ENCODE results near the gene TSPEAR. TPM values are rescaled to one million over a fixed set of nuclear protein-coding genes. Genes with fewer than 3 reads are reported as not detected.

TSPEAR gene
- total and polyA plus RNA-seq, 2 of the 13 experiments (the other 11 are each of a cell fraction or from before 2014, with no cell fraction given) = 0.07 to 0.32 TPM

GRCh38 chr21:44614961-44615391 is 96.4 kb downstream of the TSPEAR start (continued):
- no peak for TF ChIP-seq PAXIP1 (CRISPR knock-in tag; conservative IDR thresholded peaks at IDR 0.05)
- no peak for TF ChIP-seq HNRNPLL (IDR thresholded peaks at IDR 0.05; ENCODE audit: low read depth, low read length, poor library complexity, severe bottlenecking)
- TF ChIP-seq EZH2 (conservative IDR thresholded peaks at IDR 0.05; ENCODE audit: low read depth, low read length) = no peak
- TF ChIP-seq ZBED4 (CRISPR knock-in tag; IDR thresholded peaks at IDR 0.05; ENCODE audit: borderline replicate concordance) = no peak
- no peak for TF ChIP-seq HES4 (CRISPR knock-in tag; IDR thresholded peaks at IDR 0.05; ENCODE audit: borderline replicate concordance)
- no peak for TF ChIP-seq PBX3 (CRISPR knock-in tag; IDR thresholded peaks at IDR 0.05; ENCODE audit: borderline replicate concordance)
- no peak for TF ChIP-seq ETS1 (CRISPR knock-in tag; IDR thresholded peaks at IDR 0.05)
- TF ChIP-seq PHB2 (IDR thresholded peaks at IDR 0.05; ENCODE audit: partially characterized antibody) = no peak
- TF ChIP-seq FOSL2 (CRISPR knock-in tag; IDR thresholded peaks at IDR 0.05) = no peak
- TF ChIP-seq MEIS2 (CRISPR knock-in tag; IDR thresholded peaks at IDR 0.05) = no peak
- no peak for TF ChIP-seq ZNF816 (CRISPR knock-in tag; IDR thresholded peaks at IDR 0.05; ENCODE audit: borderline replicate concordance)
- no peak for TF ChIP-seq ZNF501 (CRISPR knock-in tag; IDR thresholded peaks at IDR 0.05)
- TF ChIP-seq REPIN1 (CRISPR knock-in tag; IDR thresholded peaks at IDR 0.05; ENCODE audit: borderline replicate concordance, low read depth) = no peak
